Superior temporal gyrus (tissue), 1 donor: ENCODE results near the gene LSM14A.
"Not testable (repeated sequence)": the region's sequence is repeated elsewhere in the genome, so short reads cannot be mapped to it uniquely, and the experiment has no call there.

Source experiments
- DNase-seq: peaks from one replicate; pipeline ENCODE4 v3.0.0-alpha.2; 2016; ENCODE audit errors: extremely low spot score

LSM14A gene

GRCh38 chr19:34171877-34172660 lies at the start of gene LSM14A:
TSS of gene LSM14A (plus strand) at chr19:34172504. CDS start at chr19:34172643, 139 bp downstream.
- DNase-seq, result peak; percentile 84

- no peak for DNase-seq
Measured at GRCh38 chr19:34124828-34125227, 47.5 kb upstream of the LSM14A start.

GRCh38 chr19:34126966-34127365 lies 45.3 kb upstream of the LSM14A start:
- no peak for DNase-seq

GRCh38 chr19:34127684-34128189 lies 44.6 kb upstream of the LSM14A start:
- DNase-seq, result no peak

GRCh38 chr19:34128558-34129250 lies 43.6 kb upstream of the LSM14A start:
- DNase-seq, result no peak

GRCh38 chr19:34131100-34131499 lies 41.2 kb upstream of the LSM14A start:
- no peak for DNase-seq

GRCh38 chr19:34132145-34132544 lies 40.2 kb upstream of the LSM14A start:
- not testable (repeated sequence) for DNase-seq

- DNase-seq, result not testable (repeated sequence)
Measured at GRCh38 chr19:34132706-34133105, 39.6 kb upstream of the LSM14A start.

- DNase-seq, result peak; percentile 59
Measured at GRCh38 chr19:34134190-34135053, 37.9 kb upstream of the LSM14A start.

GRCh38 chr19:34135054-34135800 lies 37.1 kb upstream of the LSM14A start:
- DNase-seq, result no peak

- DNase-seq, result no peak
Measured at GRCh38 chr19:34135821-34136611, 36.3 kb upstream of the LSM14A start.

- no peak for DNase-seq
Measured at GRCh38 chr19:34141025-34141424, 31.3 kb upstream of the LSM14A start.

- DNase-seq, result no peak
Measured at GRCh38 chr19:34142440-34142839, 29.9 kb upstream of the LSM14A start.

- peak; percentile 83 for DNase-seq
Measured at GRCh38 chr19:34145741-34146202, 26.5 kb upstream of the LSM14A start.

GRCh38 chr19:34148658-34149185 lies 23.6 kb upstream of the LSM14A start:
- no peak for DNase-seq

GRCh38 chr19:34149873-34150272 lies 22.4 kb upstream of the LSM14A start:
- DNase-seq, result no peak

- DNase-seq, result no peak
Measured at GRCh38 chr19:34150558-34150957, 21.7 kb upstream of the LSM14A start.

GRCh38 chr19:34151439-34151838 lies 20.9 kb upstream of the LSM14A start:
- DNase-seq, result no peak

GRCh38 chr19:34154401-34154800 lies 17.9 kb upstream of the LSM14A start:
- DNase-seq, result no peak

- no peak for DNase-seq
Measured at GRCh38 chr19:34155686-34156085, 16.6 kb upstream of the LSM14A start.
